ENCODE results near the gene NRG3.

NRG3 gene

GRCh38 chr10:81884856-81885255, 9.9 kb downstream of the NRG3 start:
- DNase-seq (ENCODE audit: low read depth), result no peak

- no peak for DNase-seq (ENCODE audit: low read depth)
Observed at GRCh38 chr10:81885491-81885890, 10.5 kb downstream of the NRG3 start.

GRCh38 chr10:81886939-81887338, 11.9 kb downstream of the NRG3 start:
- no peak for DNase-seq (ENCODE audit: low read depth)

- no peak for DNase-seq (ENCODE audit: low read depth)
Observed at GRCh38 chr10:81889181-81889769, 14.3 kb downstream of the NRG3 start.

GRCh38 chr10:81894616-81895015, 19.6 kb downstream of the NRG3 start:
- DNase-seq (ENCODE audit: low read depth), result no peak

- no peak for DNase-seq (ENCODE audit: low read depth)
Observed at GRCh38 chr10:81898518-81898917, 23.5 kb downstream of the NRG3 start.

- DNase-seq (ENCODE audit: low read depth), result no peak
Observed at GRCh38 chr10:81900989-81901388, 26.0 kb downstream of the NRG3 start.

- no peak for DNase-seq (ENCODE audit: low read depth)
Observed at GRCh38 chr10:81903472-81903871, 28.5 kb downstream of the NRG3 start.

- no peak for DNase-seq (ENCODE audit: low read depth)
Observed at GRCh38 chr10:81905161-81905560, 30.2 kb downstream of the NRG3 start.

- DNase-seq (ENCODE audit: low read depth), result no peak
Observed at GRCh38 chr10:81909453-81909852, 34.5 kb downstream of the NRG3 start.

GRCh38 chr10:81911328-81911727, 36.3 kb downstream of the NRG3 start:
- DNase-seq (ENCODE audit: low read depth), result no peak

- no peak for DNase-seq (ENCODE audit: low read depth)
Observed at GRCh38 chr10:81914736-81915503, 39.9 kb downstream of the NRG3 start.

- DNase-seq (ENCODE audit: low read depth), result no peak
Observed at GRCh38 chr10:81915504-81915897, 40.5 kb downstream of the NRG3 start.

GRCh38 chr10:81917666-81918065, 42.7 kb downstream of the NRG3 start:
- DNase-seq (ENCODE audit: low read depth), result no peak

- DNase-seq (ENCODE audit: low read depth), result no peak
Observed at GRCh38 chr10:81918766-81919165, 43.8 kb downstream of the NRG3 start.

- DNase-seq (ENCODE audit: low read depth), result no peak
Observed at GRCh38 chr10:81920213-81920829, 45.3 kb downstream of the NRG3 start.

- no peak for DNase-seq (ENCODE audit: low read depth)
Observed at GRCh38 chr10:81928119-81928518, 53.1 kb downstream of the NRG3 start.

- DNase-seq (ENCODE audit: low read depth), result no peak
Observed at GRCh38 chr10:81943583-81943982, 68.6 kb downstream of the NRG3 start.

- no peak for DNase-seq (ENCODE audit: low read depth)
Observed at GRCh38 chr10:81944609-81945008, 69.6 kb downstream of the NRG3 start.

- DNase-seq (ENCODE audit: low read depth), result no peak
Observed at GRCh38 chr10:81949283-81949682, 74.3 kb downstream of the NRG3 start.

- no peak for DNase-seq (ENCODE audit: low read depth)
Observed at GRCh38 chr10:81950358-81950757, 75.4 kb downstream of the NRG3 start.

- DNase-seq (ENCODE audit: low read depth), result no peak
Observed at GRCh38 chr10:81953420-81953819, 78.4 kb downstream of the NRG3 start.

- no peak for DNase-seq (ENCODE audit: low read depth)
Observed at GRCh38 chr10:81957976-81958375, 83.0 kb downstream of the NRG3 start.

GRCh38 chr10:81959016-81959415, 84.0 kb downstream of the NRG3 start:
- no peak for DNase-seq (ENCODE audit: low read depth)
